HepG2 (cell line): Measurements from ENCODE around the gene TREM1. TPM values are rescaled to one million over a fixed set of nuclear protein-coding genes. Genes with fewer than 3 reads are reported as not detected.

Source experiments
- ATAC-seq: fragments of 200-7000 bp; cut with Tn5 transposase; 3 replicates; pipeline ENCODE4 v1.9.1; 2020; ENCODE audit warnings: mild to moderate bottlenecking, moderate library complexity
- Bru-seq: library from RNA; stranded (reverse); fragments of 400-500 nt; gene quantifications from one replicate; lab custom pipeline; 2021; lab: Mats Ljungman, UMichigan
- BruChase-seq, 2 experiments: library from RNA; stranded (reverse); fragments of 400-500 nt; gene quantifications; one replicate each; lab custom pipeline; 2021; lab: Mats Ljungman, UMichigan
- BruUV-seq: library from RNA; stranded (reverse); fragments of 400-500 nt; replicated peaks from 2 replicates; lab custom pipeline; 2021; lab: Mats Ljungman, UMichigan
- CTCF ChIA-PET: fragments of 300-600 bp; formaldehyde crosslinking; extraction: SDS; loops from one replicate; lab custom pipeline; 2021; ENCODE audit warnings: low total read pairs, inconsistent platforms, low intra/inter-chr PET ratio; lab: Yijun Ruan, JAX
- POLR2A ChIA-PET: fragments of 350-600 bp; sonication (Branson Sonifier 250); formaldehyde crosslinking; loops from one replicate; lab custom pipeline; 2020; ENCODE audit warnings: antibody characterized with exemption, inconsistent platforms; lab: Yijun Ruan, JAX
- DNase-seq: peaks from one replicate; pipeline ENCODE4 v3.0.0-alpha.2; 2015; ENCODE audit warnings: low spot score
- FAIRE-seq: peaks from 3 replicates; lab custom pipeline; 2011; peaks lifted over from hg19 to GRCh38; lab: Jason Lieb, UNC
- H2AFZ ChIP-seq: one replicate; pipeline ENCODE4 v1.6.1; 2011; ENCODE audit warnings: low read length, inconsistent platforms
- H3K27ac ChIP-seq: fragments of 300-600 bp; 3 replicates; pipeline ENCODE4 v1.8.0; 2011; ENCODE audit warnings: mixed run types, mild to moderate bottlenecking, mixed read lengths, low read length, inconsistent platforms; ENCODE audit not compliant: insufficient read depth; ENCODE audit errors: extremely low read length
- H3K27me3 ChIP-seq, 2 experiments: fragments of 200-600 bp in 1 of 2; 2 replicates in 1 of 2; 3 replicates in 1 of 2; pipeline versions ENCODE4 v1.6.0 to v1.8.0; 2011; ENCODE audit warnings: low read length in 2 of 2, mild to moderate bottlenecking in 2 of 2, moderate library complexity in 2 of 2, inconsistent platforms in 1 of 2; ENCODE audit not compliant: insufficient read depth in 2 of 2, control insufficient read depth in 1 of 2
- H3K36me3 ChIP-seq, 2 experiments: fragments of 200-600 bp in 1 of 2; replicated peaks in 1 of 2; 2 replicates in 1 of 2; 3 replicates in 1 of 2; pipeline versions ENCODE4 v1.5.1 to v1.8.0; 2011; ENCODE audit warnings: low read length in 2 of 2, inconsistent platforms in 1 of 2; ENCODE audit not compliant: insufficient read depth in 2 of 2, control insufficient read depth in 1 of 2
- H3K4me1 ChIP-seq: 2 replicates; pipeline ENCODE4 v1.5.1; 2012; ENCODE audit warnings: low read length, inconsistent platforms; ENCODE audit not compliant: insufficient read depth
- H3K4me2 ChIP-seq: 2 replicates; pipeline ENCODE4 v1.6.0; 2011; ENCODE audit warnings: low read depth, low read length, inconsistent platforms
- H3K4me3 ChIP-seq, 3 experiments: fragments of 200-600 bp in 1 of 3; sonication (generic), shearing (Covaris generic) in 1 of 3; replicated peaks in 1 of 3; 2 replicates each; pipeline ENCODE4 v1.5.1; 2011 to 2016; ENCODE audit warnings: low read length in 3 of 3, inconsistent platforms in 2 of 3, low read depth in 2 of 3, mild to moderate bottlenecking in 2 of 3, control low read depth in 1 of 3, mixed read lengths in 1 of 3; ENCODE audit not compliant: insufficient read depth in 1 of 3
- H3K79me2 ChIP-seq: one replicate; pipeline ENCODE4 v1.6.1; 2011; ENCODE audit warnings: low read length, inconsistent platforms; ENCODE audit not compliant: insufficient read depth
- H3K9ac ChIP-seq: 2 replicates; pipeline ENCODE4 v1.6.0; 2011; ENCODE audit warnings: mild to moderate bottlenecking, low read depth, low read length, inconsistent platforms; ENCODE audit not compliant: insufficient read depth
- H3K9me3 ChIP-seq: 2 replicates; pipeline ENCODE4 v1.5.1; 2012; ENCODE audit warnings: mild to moderate bottlenecking, low read length
- H4K20me1 ChIP-seq: 2 replicates; pipeline ENCODE4 v1.6.0; 2011; ENCODE audit warnings: inconsistent platforms, mild to moderate bottlenecking, low read length, moderate library complexity; ENCODE audit not compliant: insufficient read depth
- CEBPB ChIP-seq: IDR thresholded peaks from 2 replicates; pipeline ENCODE4 v1.6.1; 2011; ENCODE audit warnings: low read depth, low read length, improper control_type of control experiment, borderline replicate concordance
- FOSL2 ChIP-seq: sonication (generic); formaldehyde crosslinking; IDR thresholded peaks from 2 replicates; pipeline ENCODE4 v1.4.0; 2020; ENCODE audit warnings: missing genetic modification reagents
- PHF20 ChIP-seq: sonication (generic); formaldehyde crosslinking; IDR thresholded peaks from 2 replicates; pipeline ENCODE4 v1.5.0; 2020; ENCODE audit warnings: mild to moderate bottlenecking, missing genetic modification reagents
- ZNF549 ChIP-seq: sonication (generic); formaldehyde crosslinking; IDR thresholded peaks from 2 replicates; pipeline ENCODE4 v1.5.0; 2020; ENCODE audit warnings: missing genetic modification reagents
- WGBS: methylation state at CpG from one replicate; pipeline ENCODE4 v1.1.6; 2017; ENCODE audit warnings: low lambda C conversion rate; 5-methylcytosine and 5-hydroxymethylcytosine counted together
- in situ Hi-C: cut with HindIII; loops from 2 replicates; pipeline ENCODE4 v1.10.0; 2017; ENCODE audit warnings: low pct_unique_long_range_greater_than_20kb; ENCODE audit not compliant: extremely low pct_ligation_motif_present
- intact Hi-C: fragments of 100-400 bp; cut with micrococcal nuclease; formaldehyde crosslinking; loops from one replicate; pipeline ENCODE4 v1.10.0; 2022; ENCODE audit not compliant: unreplicated experiment
- long read RNA-seq, 2 experiments: library from RNA in 1 of 2; library from polyadenylated mRNA in 1 of 2; stranded (forward) in 1 of 2; unstranded in 1 of 2; transcript quantifications; one replicate each; pipeline ENCODE4 v2.0.0, GENCODE V29; 2019 to 2022
- polyA minus RNA-seq, 3 experiments: library from RNA; depleted of rRNA, polyadenylated mRNA; stranded (reverse); fragments of >200 nt; gene quantifications; 2 replicates each; pipeline ENCODE4 v1.2.3, GENCODE V29; 2011; ENCODE audit warnings: low replicate concordance in 1 of 3
- polyA plus RNA-seq, 8 experiments: library from polyadenylated mRNA; depleted of rRNA in 3 of 8; stranded (reverse) in 7 of 8; unstranded in 1 of 8; fragments of >200 nt; fragmentation: Illumina TruSeq in 4 of 8; extraction: Trizol in 4 of 8; gene quantifications; 2 replicates each; pipeline versions ENCODE4 v1.2.1 to v1.2.3, GENCODE V29; 2011 to 2016; ENCODE audit warnings: low read depth in 4 of 8, missing spikeins in 1 of 8, mixed read lengths in 1 of 8; ENCODE audit not compliant: insufficient read depth in 1 of 8
- total RNA-seq, 5 experiments: library from RNA; depleted of rRNA; stranded (reverse); fragments of >200 nt; fragmentation: Illumina TruSeq; extraction: Trizol; gene quantifications; 2 replicates each; pipeline ENCODE4 v1.2.3, GENCODE V29; 2016; ENCODE audit warnings: low read depth in 1 of 5

Gene TREM1
- total RNA-seq (2016; rRNA removed; fragmentation: Illumina TruSeq; extraction: Trizol) (not detected in 2 replicates), polyA plus RNA-seq (2011; rRNA removed) (0.27 and 0.49 TPM in 2 replicates), polyA minus RNA-seq (2011; rRNA and poly(A)+ RNA removed; ENCODE audit: low replicate concordance) (not detected in 2 replicates), Bru-seq, nascent RNA (not detected), BruChase-seq, experiment 1, labeled RNA remaining after a 6-hour chase (not detected), BruChase-seq, experiment 2, labeled RNA remaining after a 2-hour chase (not detected)
- total RNA-seq (2016; cell fraction: cytosol; rRNA removed; fragmentation: Illumina TruSeq; extraction: Trizol; ENCODE audit: low read depth) = not detected in 2 replicates
- not detected in 2 replicates for total RNA-seq (2016; cell fraction: insoluble cytoplasmic fraction; rRNA removed; fragmentation: Illumina TruSeq; extraction: Trizol)
- total RNA-seq (2016; cell fraction: membrane; rRNA removed; fragmentation: Illumina TruSeq; extraction: Trizol) = not detected in 2 replicates
- total RNA-seq (2016; cell fraction: nucleus; rRNA removed; fragmentation: Illumina TruSeq; extraction: Trizol) = not detected in 2 replicates
- polyA plus RNA-seq (2011; cell fraction: cytosol; rRNA removed) = 0.17 and 0.40 TPM in 2 replicates
- polyA plus RNA-seq (2011; cell fraction: nucleus; rRNA removed) = not detected in 2 replicates
- polyA plus RNA-seq (2012) = not detected in 2 replicates
- not detected in 2 replicates for polyA plus RNA-seq (2016; cell fraction: cytosol; fragmentation: Illumina TruSeq; extraction: Trizol; ENCODE audit: low read depth)
- not detected in 2 replicates for polyA plus RNA-seq (2016; cell fraction: insoluble cytoplasmic fraction; fragmentation: Illumina TruSeq; extraction: Trizol; ENCODE audit: low read depth)
- polyA plus RNA-seq (2016; cell fraction: membrane; fragmentation: Illumina TruSeq; extraction: Trizol; ENCODE audit: low read depth) = not detected in 2 replicates
- not detected in 2 replicates for polyA plus RNA-seq (2016; cell fraction: nucleus; fragmentation: Illumina TruSeq; extraction: Trizol; ENCODE audit: insufficient read depth, low read depth)
- not detected in 2 replicates for polyA minus RNA-seq (2011; cell fraction: cytosol; rRNA and poly(A)+ RNA removed)
- polyA minus RNA-seq (2011; cell fraction: nucleus; rRNA and poly(A)+ RNA removed) = not detected in 2 replicates
- long read RNA-seq, experiment 1 = 0 reads
- long read RNA-seq, experiment 2, partial matches to known transcripts = 0 of 1 reads
- long read RNA-seq, experiment 2, other reads (novel, unspliced or antisense) = 0 of 1 reads

- DNase-seq (peak; percentile 17), FAIRE-seq (no peak), ATAC-seq (no peak)
- BruUV-seq = no TSS peak
- Histone ChIP-seq H3K4me3 (no peak within 1 kb of the TSS), H3K9ac (no peak within 1 kb of the TSS), H2AFZ (no peak within 1 kb of the TSS), H3K27ac (no peak within 1 kb of the TSS), H3K79me2 (no peaks in the 10 kb centered on the region), H3K36me3 (no peaks in the 10 kb centered on the region), H3K4me1 (peaks cover 5% of the 10 kb centered on the region), H3K27me3 (peaks cover 3 to 44% of the 10 kb centered on the region in 2 experiments; a peak in 3 of 5 replicates), H3K4me2 (no peak within 1 kb of the TSS), H4K20me1 (no peaks in the 10 kb centered on the region), H3K9me3 (no peaks in the 10 kb centered on the region)
- WGBS = 9% methylated on average over 8 of the region's 8 CpGs
- CTCF ChIA-PET = no interaction called here
- in situ Hi-C loops = no loop called here
- intact Hi-C loops = no loop called here
- POLR2A ChIA-PET = no interaction called here
- peak; percentile 86 for TF ChIP-seq CEBPB
- no peak for TF ChIP-seq PHF20
- TF ChIP-seq FOSL2 (CRISPR knock-in tag) = 0 out of 2 replicates have a peak, but pooled peaks have one; percentile 26
- TF ChIP-seq ZNF549 (CRISPR knock-in tag) = no peak
These were observed at the start of gene TREM1 for GRCh38 chr6:41286544-41287346. TSS of gene TREM1 (minus strand) at chr6:41286682. CDS start at chr6:41286655, 27 bp downstream.
